OCI-LY3 (cell line): ENCODE data around the gene VCL.

Experiments
- EZH2phosphoT487 ChIP-seq: fragments of 200-600 bp; shearing (Covaris generic); IDR thresholded peaks from 2 replicates; pipeline ENCODE4 v1.6.1; 2018; ENCODE audit warnings: antibody characterized with exemption, mixed run types, low read depth
- TF ChIP-seq, protein P1 (sequence below): fragments of 200-600, 300-600 bp; sonication (generic); IDR thresholded peaks from 2 replicates; pipeline ENCODE4 v1.5.1; 2014; ENCODE audit warnings: antibody characterized with exemption, low read length, low read depth

GRCh38 chr10:74104480-74104879 is 106.6 kb downstream of the VCL start:
- TF ChIP-seq, protein P1, sequence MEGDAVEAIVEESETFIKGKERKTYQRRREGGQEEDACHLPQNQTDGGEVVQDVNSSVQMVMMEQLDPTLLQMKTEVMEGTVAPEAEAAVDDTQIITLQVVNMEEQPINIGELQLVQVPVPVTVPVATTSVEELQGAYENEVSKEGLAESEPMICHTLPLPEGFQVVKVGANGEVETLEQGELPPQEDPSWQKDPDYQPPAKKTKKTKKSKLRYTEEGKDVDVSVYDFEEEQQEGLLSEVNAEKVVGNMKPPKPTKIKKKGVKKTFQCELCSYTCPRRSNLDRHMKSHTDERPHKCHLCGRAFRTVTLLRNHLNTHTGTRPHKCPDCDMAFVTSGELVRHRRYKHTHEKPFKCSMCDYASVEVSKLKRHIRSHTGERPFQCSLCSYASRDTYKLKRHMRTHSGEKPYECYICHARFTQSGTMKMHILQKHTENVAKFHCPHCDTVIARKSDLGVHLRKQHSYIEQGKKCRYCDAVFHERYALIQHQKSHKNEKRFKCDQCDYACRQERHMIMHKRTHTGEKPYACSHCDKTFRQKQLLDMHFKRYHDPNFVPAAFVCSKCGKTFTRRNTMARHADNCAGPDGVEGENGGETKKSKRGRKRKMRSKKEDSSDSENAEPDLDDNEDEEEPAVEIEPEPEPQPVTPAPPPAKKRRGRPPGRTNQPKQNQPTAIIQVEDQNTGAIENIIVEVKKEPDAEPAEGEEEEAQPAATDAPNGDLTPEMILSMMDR = no peak
- TF ChIP-seq EZH2phosphoT487 = no peak
